WI38 (cell line): ENCODE data around the gene SEMA6B.
"Not testable (repeated sequence)": the region's sequence is repeated elsewhere in the genome, so short reads cannot be mapped to it uniquely, and the experiment has no call there.

Experiments
- H3K4me3 ChIP-seq: 2 replicates; pipeline ENCODE4 v1.5.1; 2011; ENCODE audit warnings: low read depth, mild to moderate bottlenecking, control low read depth, low read length
- TF ChIP-seq, protein P1 (sequence below): IDR thresholded peaks from 2 replicates; pipeline ENCODE4 v1.5.1; 2012; ENCODE audit warnings: low read depth, mild to moderate bottlenecking, control low read depth, low read length

The SEMA6B gene

DNA sequence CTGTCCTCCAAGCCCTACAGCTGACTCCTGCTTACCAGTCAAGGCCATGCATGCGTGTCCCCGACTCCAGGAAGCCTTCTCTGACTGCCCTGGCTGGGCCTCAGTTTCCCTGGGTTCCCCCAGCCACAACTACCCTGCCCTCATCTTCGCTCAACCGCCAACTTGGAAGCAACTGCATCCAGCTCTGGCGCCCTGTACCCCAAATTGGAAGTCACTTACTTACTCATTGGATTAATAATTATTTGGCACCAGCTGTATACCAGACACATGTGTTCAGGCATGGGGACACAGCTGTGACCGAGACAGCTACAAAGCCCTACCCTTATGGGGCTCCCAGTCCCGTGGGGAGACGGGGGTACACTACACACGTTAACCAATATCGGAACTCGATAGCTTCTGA lies 10.9 kb upstream of the SEMA6B start:
- TF ChIP-seq, protein P1, sequence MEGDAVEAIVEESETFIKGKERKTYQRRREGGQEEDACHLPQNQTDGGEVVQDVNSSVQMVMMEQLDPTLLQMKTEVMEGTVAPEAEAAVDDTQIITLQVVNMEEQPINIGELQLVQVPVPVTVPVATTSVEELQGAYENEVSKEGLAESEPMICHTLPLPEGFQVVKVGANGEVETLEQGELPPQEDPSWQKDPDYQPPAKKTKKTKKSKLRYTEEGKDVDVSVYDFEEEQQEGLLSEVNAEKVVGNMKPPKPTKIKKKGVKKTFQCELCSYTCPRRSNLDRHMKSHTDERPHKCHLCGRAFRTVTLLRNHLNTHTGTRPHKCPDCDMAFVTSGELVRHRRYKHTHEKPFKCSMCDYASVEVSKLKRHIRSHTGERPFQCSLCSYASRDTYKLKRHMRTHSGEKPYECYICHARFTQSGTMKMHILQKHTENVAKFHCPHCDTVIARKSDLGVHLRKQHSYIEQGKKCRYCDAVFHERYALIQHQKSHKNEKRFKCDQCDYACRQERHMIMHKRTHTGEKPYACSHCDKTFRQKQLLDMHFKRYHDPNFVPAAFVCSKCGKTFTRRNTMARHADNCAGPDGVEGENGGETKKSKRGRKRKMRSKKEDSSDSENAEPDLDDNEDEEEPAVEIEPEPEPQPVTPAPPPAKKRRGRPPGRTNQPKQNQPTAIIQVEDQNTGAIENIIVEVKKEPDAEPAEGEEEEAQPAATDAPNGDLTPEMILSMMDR = no peak
- H3K4me3 ChIP-seq = no peak overlapping the region

DNA sequence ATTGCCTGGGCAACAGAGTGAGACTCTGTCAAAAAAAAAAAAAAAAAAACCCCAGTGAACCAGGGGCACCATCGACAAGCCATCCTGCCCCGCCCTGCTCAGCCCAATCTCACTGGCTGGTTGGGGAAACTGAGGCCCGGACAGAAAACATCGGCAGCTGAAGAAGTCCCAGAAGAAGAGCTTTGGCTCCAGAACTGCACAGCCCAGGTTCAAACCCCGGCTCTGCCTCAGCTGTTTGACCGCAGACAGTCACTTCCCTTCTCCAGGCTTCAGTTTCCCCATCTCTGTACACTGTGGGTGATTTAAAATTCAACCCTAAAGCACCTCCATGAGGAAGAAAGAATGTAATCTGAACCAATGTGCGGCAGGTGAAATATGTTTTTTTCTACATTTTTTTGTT lies 9.4 kb upstream of the SEMA6B start:
- TF ChIP-seq, protein P1 = no peak
- no peak overlapping the region for H3K4me3 ChIP-seq

GRCh38 chr19:4567584-4568071 lies 8.1 kb upstream of the SEMA6B start:
- TF ChIP-seq, protein P1 = peak; percentile 97
- no peak overlapping the region for H3K4me3 ChIP-seq

DNA sequence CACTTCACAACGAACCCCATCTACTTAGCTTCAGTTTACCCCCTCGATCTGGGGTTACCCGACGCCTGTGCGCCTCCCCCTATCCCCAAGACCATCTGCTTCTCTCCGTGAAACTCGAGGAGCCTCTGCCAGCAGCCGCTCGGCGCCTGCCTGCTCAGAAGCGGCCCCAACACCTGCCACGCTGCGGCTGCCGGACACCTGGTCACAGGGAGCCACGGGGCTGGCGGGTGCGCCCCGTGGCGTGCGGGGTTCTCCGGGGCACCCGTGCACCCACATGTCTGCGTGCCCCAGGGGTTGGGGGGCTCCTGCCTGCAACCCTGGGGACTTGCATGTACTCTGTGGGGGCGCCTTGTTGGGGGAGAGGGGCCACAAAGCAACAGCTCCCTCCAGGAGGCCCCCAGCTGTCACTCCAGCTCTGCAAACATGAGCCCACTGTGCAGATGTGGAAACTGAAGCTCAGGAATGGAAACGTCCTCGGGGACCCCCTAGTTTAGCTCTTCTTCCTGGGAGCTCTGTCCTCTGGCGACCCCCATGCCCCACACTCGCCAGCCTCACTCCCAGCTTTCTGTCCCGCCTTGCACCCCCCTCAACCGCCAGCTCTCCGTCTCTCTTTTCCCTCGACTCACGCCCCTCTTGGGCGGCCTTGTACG lies 7.0 kb upstream of the SEMA6B start:
- TF ChIP-seq, protein P1 = no peak

DNA sequence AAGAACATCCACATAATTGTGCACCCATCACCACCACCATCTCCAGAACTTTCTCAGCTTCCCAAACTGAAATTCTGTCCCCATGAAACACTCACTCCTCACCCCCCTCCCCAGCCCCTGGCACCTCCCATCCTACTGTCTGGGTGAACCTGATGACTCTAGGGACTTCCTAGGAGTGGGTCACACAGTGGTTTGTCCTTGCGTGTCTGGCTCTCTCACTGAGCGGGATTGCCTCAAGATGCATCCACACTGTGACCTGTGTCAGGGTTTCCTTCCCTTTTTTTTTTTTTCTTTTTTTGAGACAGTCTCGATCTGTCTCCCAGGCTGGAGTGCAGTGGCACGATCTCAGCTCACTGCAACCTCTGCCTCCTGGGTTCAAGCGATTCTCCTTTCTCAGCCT lies 4.1 kb upstream of the SEMA6B start:
- H3K4me3 ChIP-seq = not testable (repeated sequence)

More for the DNA sequence above, 7.0 kb upstream of the SEMA6B start:
- H3K4me3 ChIP-seq = no peak overlapping the region

- not testable (repeated sequence) for H3K4me3 ChIP-seq
Observed at GRCh38 chr19:4562085-4562484, 2.6 kb upstream of the SEMA6B start.

DNA sequence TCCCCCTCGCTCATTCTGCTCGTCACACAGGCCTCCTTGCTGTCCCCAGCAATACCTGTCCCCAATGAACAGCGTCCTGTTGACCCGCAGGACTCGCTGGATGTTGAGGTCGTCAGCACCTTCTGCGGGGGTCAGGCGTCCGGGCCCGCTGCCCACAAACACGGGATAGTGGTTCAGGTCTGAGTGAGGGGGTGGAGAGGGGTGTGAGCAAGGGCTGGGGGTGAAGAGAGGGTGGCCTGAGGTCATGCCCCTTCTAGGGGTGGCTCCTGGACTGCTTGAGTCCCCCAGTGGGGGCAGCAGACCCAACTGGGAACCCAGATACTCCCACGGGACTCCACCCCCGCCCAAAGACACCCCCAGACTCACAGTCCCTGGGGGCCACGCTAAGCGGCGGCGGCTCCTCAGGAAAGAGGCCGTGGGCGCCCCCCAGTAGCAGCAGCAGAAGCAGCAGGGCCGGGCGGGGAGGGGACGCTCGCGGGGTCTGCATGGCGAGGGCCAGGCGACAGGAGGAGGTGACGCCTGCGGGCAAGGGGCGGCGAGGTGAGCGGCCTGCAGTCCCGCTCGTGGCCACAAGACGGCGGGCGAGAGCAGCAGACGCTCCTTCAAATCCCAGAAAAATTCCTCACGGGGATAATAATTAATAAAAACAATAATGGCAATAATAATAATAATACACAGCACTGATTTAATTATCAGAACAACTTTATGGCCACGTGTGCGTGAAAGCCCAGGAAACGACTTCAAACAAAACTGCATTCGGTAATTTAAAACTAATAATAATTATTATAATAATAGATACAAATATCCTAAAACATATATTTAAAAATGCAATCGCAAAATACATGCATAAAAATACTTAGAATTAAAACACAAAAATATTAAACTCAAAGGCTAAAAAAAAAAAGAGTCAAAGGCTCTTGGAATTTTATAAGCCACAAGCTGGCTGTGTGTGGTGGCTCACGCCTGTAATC lies 1.2 kb downstream of the SEMA6B start:
- TF ChIP-seq, protein P1 = peak; percentile 98
- no peak overlapping the region for H3K4me3 ChIP-seq
